ENCODE measurements around the gene BCAM. TPM values are rescaled to one million over a fixed set of nuclear protein-coding genes. Genes with fewer than 3 reads are reported as not detected.
A peak's percentile ranks its signal among the peaks of the same experiment; 100 is the strongest.

The BCAM gene
- total RNA-seq, 1 donor from 2014 or later = 280 TPM

- no peak overlapping the region for H3K4me3 ChIP-seq
- H3K9me3 ChIP-seq = no peaks in the 10 kb centered on the region
- intact Hi-C loops (cut with DNase I) = no loop called here
- no peaks in the 10 kb centered on the region for H3K27me3 ChIP-seq
- no peak overlapping the region for H3K27ac ChIP-seq
- H3K36me3 ChIP-seq = peaks cover 34% of the 10 kb centered on the region
- ATAC-seq = peak; percentile 26
- H3K4me1 ChIP-seq = peaks cover 7% of the 10 kb centered on the region
- no peak for TF ChIP-seq CTCF (IDR thresholded peaks at IDR 0.05)
- DNase-seq = no peak
These were observed 57.8 kb downstream of the BCAM start for GRCh38 chr19:44866664-44867063.

DNA sequence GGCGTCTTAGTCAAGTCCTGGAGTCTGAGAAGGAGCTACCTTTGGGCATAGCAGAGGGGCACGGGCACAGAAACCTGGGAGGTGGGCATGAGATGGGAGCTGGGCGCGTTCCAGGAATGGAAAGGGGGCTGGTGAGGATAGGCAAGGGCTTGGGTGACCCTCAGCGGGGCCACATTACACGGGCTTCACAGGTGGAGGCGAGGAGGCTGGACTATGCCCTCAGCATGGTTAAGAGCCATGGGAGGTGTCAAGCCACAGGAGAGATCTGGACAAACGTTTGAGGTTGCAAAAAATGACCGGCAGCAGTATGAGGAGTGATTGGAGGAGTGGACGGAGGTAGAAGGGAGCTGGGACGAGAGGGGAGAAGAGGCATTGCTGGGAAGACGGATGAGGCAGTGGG, 58.7 kb downstream of the BCAM start:
- H3K4me3 ChIP-seq = no peak overlapping the region
- peaks cover 7% of the 10 kb centered on the region for H3K4me1 ChIP-seq
- peaks cover 43% of the 10 kb centered on the region for H3K36me3 ChIP-seq
- no peaks in the 10 kb centered on the region for H3K27me3 ChIP-seq
- ATAC-seq = no peak
- no peak for TF ChIP-seq CTCF (IDR thresholded peaks at IDR 0.05)
- no peaks in the 10 kb centered on the region for H3K9me3 ChIP-seq
- H3K27ac ChIP-seq = no peak overlapping the region
- DNase-seq = no peak
- intact Hi-C loops (cut with DNase I) = no loop called here

DNA sequence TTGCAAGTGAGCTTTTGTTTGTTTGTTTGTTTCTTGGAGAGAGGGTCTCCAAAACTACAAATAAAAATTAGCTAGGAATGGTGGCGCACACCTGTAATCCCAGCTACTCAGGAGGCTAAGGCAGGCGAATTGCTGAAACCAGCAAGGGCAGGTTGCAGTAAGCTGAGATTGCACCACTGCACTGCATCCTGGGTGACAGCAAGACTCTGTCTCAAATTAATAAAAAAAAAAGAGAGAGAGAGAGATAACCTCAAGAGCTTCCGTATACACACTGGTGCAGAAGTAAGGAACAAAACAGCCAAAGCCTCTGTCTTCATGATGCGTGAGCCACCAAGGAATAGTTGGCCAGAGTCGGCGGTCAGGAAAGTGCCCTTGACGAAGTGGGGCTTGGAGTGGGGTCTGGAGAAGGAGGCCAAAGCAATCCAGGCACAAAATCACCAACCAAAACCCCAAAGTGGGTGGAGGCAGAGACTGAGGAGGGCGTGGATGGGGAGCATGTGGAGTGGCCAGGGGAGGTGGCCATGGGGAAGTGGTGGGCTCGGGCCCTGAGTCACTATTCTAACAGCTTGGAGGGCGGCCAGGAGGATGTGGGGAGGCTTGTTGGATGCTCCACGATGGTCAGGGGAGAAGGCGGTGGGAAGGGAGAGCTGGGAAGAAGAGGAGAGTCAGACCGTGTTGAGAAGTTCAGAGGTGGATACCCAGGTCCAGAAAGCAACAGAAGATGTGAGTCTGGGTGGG, 61.0 kb downstream of the BCAM start:
- no peaks in the 10 kb centered on the region for H3K27me3 ChIP-seq
- no peaks in the 10 kb centered on the region for H3K9me3 ChIP-seq
- H3K4me1 ChIP-seq = peaks cover 7% of the 10 kb centered on the region
- intact Hi-C loops (cut with DNase I) = no loop called here
- TF ChIP-seq CTCF (IDR thresholded peaks at IDR 0.05) = no peak
- ATAC-seq (peak; percentile 75), DNase-seq (peak; percentile 79)
- H3K36me3 ChIP-seq = peaks cover 63% of the 10 kb centered on the region
- H3K4me3 ChIP-seq = no peak overlapping the region
- peak overlapping the region; percentile 24 for H3K27ac ChIP-seq

Other genes with a start within 250 kb of the BCAM start
- not detected for gene IGSF23, start 195.5 kb upstream of the BCAM start, total RNA-seq
- gene PVR, start 165.2 kb upstream of the BCAM start, total RNA-seq = 40.8 TPM
- 7.6 TPM for gene CEACAM19, start 137.6 kb upstream of the BCAM start, total RNA-seq
- gene CEACAM16, start 110.0 kb upstream of the BCAM start, total RNA-seq = not detected
- 87.4 TPM for gene BCL3, start 60.4 kb upstream of the BCAM start, total RNA-seq
- gene CBLC, start 31.2 kb upstream of the BCAM start, total RNA-seq = 3.2 TPM
- 108 TPM for gene NECTIN2, start 37.2 kb downstream of the BCAM start, total RNA-seq
- gene TOMM40, start 82.2 kb downstream of the BCAM start, total RNA-seq = 52.4 TPM
- gene APOE, start 96.7 kb downstream of the BCAM start, total RNA-seq = 565 TPM
- 558 TPM for gene APOC1, start 105.5 kb downstream of the BCAM start, total RNA-seq
- gene APOC4, start 133.1 kb downstream of the BCAM start, total RNA-seq = not detected
- gene APOC2, start 136.9 kb downstream of the BCAM start, total RNA-seq = 33.9 TPM
- 103 TPM for gene CLPTM1, start 146.3 kb downstream of the BCAM start, total RNA-seq
- gene RELB, start 192.4 kb downstream of the BCAM start, total RNA-seq = 17.5 TPM
- 83.7 TPM for gene CLASRP, start 229.9 kb downstream of the BCAM start, total RNA-seq

Data from upper lobe of right lung (tissue), 1 donor.